ENCODE measurements around the gene NTPCR.

NTPCR gene

DNA sequence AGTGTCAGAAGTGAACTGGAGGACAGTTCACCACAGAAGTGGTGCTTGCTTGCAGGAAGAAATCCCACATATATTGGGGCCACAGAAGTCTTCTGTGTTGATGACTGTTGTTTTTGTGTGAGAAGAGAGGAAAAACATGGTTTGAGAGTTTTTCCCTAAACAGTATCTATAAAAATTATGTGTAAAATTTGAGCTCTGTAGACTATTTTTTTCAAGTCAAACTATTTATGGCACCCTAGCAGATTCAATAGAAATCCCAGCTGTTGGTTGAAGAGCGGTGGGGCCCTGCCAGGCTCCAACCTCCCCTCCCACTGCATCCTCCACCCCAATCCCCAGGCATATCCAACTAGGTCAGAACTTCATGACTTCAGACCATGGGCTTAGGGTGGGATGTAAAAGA lies 61.6 kb downstream of the NTPCR start:
- DNase-seq (ENCODE audit: insufficient read length, low spot score): no peak
- FAIRE-seq: no peak
- no peak for TF ChIP-seq CTCF (IDR thresholded peaks at IDR 0.05; ENCODE audit: insufficient read depth, missing control alignments)

- TF ChIP-seq CTCF (IDR thresholded peaks at IDR 0.05; ENCODE audit: insufficient read depth, missing control alignments): no peak
- DNase-seq (ENCODE audit: insufficient read length, low spot score) (no peak), FAIRE-seq (no peak)
These were observed 65.6 kb downstream of the NTPCR start for GRCh38 chr1:233015965-233016364.

DNA sequence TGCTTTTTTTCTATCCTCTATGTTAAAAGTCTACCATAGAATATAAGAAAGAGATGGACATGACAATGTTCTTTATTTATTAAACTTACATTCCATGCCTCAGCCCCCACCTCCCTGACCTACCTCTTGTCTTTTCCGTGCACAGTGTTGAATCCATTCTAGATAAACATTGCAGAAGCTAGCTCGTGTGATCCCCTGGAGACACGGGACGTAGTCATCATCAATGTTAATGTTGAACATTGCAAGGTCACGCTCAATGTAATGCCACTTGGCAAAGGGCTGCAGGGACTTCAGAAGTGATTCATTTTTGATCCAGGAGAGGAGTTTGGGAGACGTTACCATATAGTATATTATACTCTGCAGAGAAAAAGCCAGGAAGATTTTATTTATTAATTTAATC lies 66.4 kb downstream of the NTPCR start:
- FAIRE-seq (no peak), DNase-seq (ENCODE audit: insufficient read length, low spot score) (no peak)
- TF ChIP-seq CTCF (IDR thresholded peaks at IDR 0.05; ENCODE audit: insufficient read depth, missing control alignments): no peak

DNA sequence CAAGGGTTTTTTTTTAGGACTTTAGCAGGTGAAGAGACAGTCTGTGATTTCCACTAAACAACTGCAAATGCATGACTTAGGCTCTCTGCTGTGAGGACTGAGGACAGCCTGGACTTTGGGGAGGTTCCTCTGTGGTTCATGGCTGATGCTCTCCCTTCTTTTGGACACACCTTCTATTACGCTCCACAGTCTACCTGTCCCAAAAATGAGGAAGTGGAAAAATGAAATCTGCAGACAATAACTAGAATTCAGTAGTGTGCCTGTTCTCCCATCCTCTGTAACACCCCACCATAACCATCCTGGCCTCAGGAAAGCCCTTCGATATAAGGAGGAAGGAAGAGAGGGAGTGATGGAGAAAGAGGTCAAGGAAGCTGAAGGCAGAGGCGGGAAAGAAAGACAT lies 68.7 kb downstream of the NTPCR start:
- no peak for DNase-seq (ENCODE audit: insufficient read length, low spot score)
- no peak for TF ChIP-seq CTCF (IDR thresholded peaks at IDR 0.05; ENCODE audit: insufficient read depth, missing control alignments)
- no peak for FAIRE-seq

- FAIRE-seq (peak; percentile 58), DNase-seq (ENCODE audit: insufficient read length, low spot score) (no peak)
- TF ChIP-seq CTCF (IDR thresholded peaks at IDR 0.05; ENCODE audit: insufficient read depth, missing control alignments): no peak
These were observed 69.4 kb downstream of the NTPCR start for GRCh38 chr1:233019778-233020325.

DNA sequence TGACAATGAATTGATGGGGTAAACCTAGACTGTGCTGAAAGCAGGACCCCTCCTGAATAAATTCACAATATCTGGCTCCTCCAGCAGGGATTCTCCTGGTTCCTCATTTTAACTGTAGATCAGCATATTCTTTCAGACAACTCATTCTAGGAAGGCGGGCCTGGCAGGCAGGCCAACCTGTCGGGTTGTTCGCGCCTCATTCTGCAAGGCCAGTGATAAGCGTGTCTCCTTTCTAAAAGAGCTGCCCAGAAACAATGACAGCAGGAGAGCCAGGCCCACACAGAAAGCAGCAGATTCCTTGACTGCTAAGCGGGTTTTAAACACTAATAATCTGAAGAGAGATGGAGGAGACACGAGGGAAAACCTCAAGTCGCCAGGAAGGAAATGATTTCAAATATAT lies 70.0 kb downstream of the NTPCR start:
- TF ChIP-seq CTCF (IDR thresholded peaks at IDR 0.05; ENCODE audit: insufficient read depth, missing control alignments): no peak
- DNase-seq (ENCODE audit: insufficient read length, low spot score) (no peak), FAIRE-seq (no peak)

GRCh38 chr1:233022246-233022645 lies 71.8 kb downstream of the NTPCR start:
- no peak for TF ChIP-seq CTCF (IDR thresholded peaks at IDR 0.05; ENCODE audit: insufficient read depth, missing control alignments)
- FAIRE-seq: no peak
- no peak for DNase-seq (ENCODE audit: insufficient read length, low spot score)

All from D721Med (cell line).